NCI-H2227 (cell line): ENCODE measurements around the gene BACH2.
A peak's percentile ranks its signal among the peaks of the same experiment; 100 is the strongest.
"Not testable (repeated sequence)": the region's sequence is repeated elsewhere in the genome, so short reads cannot be mapped to it uniquely, and the experiment has no call there.

Source experiments
- DNase-seq: peaks from one replicate; lab custom pipeline; 2025; ENCODE audit not compliant: unreplicated experiment; lab: John Stamatoyannopoulos, UW

Gene BACH2

DNA sequence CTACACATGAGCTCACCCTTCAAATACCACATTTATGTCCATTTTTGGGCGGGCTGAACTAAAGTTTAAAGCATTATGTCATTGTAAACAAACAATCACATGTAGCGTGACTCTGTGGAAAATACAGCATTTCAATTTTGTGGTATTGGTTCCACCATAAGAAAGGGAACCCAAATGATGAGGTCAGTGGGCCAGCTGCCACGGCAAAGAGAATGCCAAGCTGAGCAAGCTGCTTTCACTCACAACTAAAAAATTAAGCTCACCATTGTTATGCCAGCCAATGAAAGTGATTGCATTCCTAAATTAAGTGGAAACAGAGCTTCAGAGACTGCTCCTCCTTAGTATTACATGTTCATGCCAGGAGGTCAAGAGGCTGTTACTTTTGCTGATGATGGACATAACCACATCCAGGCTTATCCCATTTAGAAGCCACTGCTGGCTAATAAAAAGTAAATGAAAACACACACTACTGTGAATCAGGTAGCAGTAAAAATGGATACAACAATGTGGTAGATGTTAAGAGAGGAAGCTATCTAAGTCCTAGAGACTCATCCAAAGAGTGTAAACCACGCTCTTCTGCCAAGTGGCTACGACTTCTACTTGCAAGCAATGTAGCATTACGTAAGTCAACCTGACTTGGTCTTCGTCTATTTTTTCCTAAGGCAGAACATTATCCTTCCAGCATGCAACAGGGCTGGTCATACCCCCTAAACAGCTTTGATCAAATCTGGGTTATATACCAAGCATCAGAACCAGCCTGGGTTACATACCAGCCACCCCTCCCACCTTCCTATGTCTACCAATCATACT, 164.8 kb downstream of the BACH2 start:
- peak; percentile 41 for DNase-seq

DNA sequence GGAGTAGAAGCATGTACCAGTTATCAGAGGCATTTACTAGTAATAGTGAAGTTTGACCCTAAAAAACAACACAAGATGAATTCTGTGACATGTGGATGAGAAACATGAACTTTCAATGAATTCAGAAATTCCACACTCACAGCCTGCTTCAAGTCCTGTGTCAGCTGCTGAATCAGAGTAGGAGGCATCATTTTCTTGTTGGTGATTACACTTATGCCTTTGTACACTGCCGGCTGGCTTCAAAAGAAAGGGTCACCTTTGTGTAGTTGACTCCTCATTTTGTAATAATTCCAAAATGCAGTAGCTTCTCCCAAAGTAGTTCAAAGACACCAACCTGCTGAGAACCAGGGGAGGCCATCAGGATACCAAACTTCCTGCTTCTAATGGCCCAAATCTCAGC, 165.5 kb downstream of the BACH2 start:
- peak; percentile 45 for DNase-seq

DNA sequence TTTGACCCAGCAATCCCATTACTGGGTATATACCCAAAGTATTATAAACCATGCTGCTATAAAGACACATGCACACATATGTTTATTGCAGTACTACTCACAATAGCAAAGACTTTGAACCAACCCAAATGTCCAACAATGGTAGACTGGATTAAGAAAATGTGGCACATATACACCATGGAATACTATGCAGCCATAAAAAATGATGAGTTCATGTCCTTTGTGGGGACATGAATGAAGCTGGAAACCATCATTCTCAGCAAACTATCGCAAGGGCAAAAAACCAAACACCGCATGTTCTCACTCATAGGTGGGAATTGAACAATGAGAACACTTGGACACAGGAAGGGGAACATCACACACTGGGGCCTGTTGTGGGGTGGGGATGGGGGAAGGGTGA, 168.0 kb downstream of the BACH2 start:
- DNase-seq: not testable (repeated sequence)

DNA sequence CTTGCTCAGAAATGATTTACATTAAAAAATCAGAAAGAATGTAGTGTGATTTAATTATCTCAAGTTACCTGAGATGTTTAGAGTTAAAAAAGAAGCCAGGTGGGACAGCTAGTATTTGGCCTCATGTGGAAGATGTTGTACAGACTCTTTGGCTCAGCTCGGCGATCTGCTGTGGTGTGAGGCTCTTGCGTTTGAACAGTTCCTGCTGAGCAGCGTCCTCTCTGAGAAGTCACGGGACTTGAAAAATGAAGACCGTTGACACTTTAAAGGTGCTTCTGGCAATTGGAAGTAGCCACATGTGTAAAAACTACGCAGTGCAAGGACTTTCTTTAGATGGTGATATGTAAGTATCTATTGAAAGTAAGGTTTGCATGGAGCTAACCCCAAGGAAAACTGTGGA, 169.0 kb downstream of the BACH2 start:
- no peak for DNase-seq

DNA sequence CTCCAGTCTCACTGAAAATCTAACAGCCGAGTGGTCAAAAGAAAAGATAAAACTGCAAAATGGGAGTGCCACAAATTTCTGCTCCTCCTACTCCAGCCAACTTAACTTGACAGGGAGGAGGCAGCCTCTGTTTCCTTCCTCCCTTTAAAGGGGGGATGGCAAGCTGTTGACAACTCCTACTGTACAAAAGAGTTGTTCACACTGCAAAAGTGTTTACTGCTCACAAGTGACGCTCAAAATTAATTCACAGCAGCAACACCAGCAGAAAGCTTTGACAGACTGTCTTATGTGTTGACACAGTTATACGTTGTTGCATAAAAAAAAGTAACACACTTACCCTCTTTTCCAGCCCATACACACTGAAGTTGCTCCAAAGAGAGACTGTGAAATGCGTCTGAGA, 169.8 kb downstream of the BACH2 start:
- no peak for DNase-seq

DNA sequence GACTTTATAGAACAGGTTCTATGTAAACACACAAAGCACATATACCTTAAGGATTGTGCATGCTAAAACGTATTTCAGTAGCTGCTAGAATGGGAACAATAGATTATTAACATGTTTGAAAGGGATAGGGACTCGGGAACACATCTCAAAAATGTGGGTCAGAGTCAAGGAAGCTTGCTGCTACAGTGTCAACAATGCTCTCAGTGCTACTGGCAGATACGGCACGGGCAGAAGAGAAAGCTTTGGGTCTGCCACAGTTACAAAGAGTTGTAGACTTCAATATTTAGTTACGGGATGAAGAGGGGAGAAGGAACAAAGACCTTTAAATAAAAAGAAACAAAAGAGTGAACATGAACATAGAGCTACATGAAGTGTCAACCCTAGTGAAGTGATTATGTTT, 170.5 kb downstream of the BACH2 start:
- DNase-seq: no peak

DNA sequence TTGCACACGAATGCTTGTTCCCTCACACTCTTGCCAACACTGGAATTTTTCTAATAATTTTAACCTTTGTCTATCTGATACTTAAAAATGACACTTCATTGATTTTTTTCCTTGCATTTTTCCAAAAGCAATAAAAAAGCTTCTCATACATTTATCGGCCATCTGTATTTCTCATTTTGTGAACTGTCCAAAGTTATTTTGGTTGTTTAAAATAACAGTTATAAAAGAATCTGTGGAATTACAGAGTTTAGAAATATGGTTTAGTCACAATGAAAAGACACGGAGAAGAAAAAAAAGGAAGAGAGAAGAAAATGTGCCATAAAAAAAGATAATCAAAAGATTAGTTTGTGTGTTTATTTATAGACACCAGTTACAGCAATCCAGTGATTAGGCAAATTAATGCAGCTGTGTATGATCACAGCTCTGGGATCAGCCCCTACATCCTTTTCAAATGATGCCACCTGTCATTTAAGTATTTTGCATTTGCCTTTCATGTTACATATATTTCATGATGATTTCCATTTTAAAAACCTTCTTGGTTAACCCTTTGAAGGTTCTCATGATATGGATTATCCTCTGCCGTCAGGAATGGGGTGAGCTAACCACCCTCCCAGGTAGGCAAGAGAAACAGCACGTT, 171.7 kb downstream of the BACH2 start:
- DNase-seq: no peak

DNA sequence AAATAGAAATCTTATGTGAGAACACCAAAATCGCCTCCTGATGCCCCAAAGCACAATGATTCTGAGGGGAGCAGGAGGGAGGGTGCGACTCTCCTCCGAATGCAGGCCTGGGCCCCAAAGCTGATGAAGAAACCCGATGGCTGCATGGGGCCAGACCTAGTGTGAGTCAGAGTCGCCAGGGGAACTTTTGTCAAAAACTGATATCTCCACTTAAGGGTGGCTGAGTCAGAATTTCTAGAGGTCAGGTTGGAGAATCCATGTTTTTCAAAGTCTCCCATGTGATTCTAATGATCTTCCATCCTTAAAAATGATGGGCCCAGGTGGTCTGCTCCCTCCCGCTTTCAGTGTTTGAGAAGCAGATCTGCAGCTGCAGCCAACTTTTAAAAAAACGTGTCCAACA, 172.8 kb downstream of the BACH2 start:
- DNase-seq: no peak

DNA sequence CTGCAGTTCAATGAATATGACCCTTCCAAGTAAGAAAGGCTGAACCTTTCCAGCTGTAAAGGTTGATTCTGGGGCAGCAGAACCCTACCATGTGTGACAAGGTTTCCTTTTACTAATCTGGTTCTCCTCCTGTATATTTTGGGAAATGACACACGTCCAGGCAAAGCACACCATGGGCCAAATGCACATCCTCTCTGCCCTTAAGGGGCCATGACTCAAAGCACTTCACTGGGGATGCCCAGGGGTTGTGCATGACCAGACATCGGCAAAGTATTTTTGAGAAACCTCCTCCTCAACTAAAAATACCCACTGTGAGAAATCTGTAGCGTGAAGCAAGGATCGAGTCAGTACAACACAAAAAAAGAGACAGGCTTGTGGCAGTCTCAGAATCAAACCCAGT, 174.7 kb downstream of the BACH2 start:
- no peak for DNase-seq

DNA sequence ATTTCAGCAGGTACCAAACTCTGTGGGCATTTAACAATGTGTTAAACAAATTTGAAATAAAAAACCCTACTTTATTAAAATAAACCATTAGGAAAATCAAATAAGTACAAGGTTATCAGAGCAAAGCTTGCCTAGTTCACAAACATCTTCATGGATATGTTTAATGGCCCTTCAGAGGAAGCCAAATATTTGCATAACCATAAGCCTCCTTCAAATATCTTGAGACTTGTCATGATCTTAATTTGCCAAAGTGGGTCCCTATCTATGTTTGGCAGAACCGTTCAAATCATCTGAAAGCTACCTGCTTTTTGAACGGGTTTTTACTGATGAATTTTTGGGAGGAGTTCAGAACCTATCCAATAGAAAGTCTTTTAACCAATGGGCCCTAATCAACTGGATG, 176.3 kb downstream of the BACH2 start:
- no peak for DNase-seq

DNA sequence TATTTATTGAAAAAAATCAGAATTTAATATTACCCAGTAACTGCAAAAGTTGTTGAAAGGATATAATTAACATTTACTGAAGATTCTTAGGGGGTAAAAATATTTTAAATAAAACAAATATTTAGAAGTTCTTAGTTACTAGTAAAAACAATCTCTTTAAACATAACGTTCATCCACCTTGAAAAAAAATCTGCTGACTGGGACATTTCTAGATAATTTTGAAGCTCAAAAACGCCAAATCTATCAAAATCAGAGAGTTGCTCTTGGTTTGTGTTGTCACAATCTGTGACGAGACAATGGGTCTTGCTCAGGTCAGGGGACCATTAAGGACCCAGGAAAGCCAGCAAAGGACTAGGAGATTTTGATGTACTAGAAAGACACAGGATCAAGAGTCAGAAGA, 177.0 kb downstream of the BACH2 start:
- no peak for DNase-seq

DNA sequence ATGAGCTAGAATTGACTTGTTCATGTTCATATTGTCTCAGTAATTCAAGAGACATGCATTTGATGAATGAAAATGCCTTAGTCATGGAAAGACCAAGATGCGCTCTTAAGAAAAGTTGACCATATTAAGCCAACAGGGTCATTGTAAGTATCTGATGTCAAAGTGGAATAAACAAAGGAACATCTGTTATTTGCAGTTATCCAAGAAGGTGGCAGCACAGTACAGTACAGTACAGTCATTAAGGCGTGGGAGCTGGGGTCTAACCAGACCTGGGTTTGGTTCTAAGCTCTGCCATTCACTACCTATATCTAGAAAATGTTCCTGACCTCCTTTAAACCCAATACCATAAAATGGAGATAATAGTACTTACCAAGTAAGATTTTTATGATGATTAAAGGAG, 178.1 kb downstream of the BACH2 start:
- DNase-seq: no peak

DNA sequence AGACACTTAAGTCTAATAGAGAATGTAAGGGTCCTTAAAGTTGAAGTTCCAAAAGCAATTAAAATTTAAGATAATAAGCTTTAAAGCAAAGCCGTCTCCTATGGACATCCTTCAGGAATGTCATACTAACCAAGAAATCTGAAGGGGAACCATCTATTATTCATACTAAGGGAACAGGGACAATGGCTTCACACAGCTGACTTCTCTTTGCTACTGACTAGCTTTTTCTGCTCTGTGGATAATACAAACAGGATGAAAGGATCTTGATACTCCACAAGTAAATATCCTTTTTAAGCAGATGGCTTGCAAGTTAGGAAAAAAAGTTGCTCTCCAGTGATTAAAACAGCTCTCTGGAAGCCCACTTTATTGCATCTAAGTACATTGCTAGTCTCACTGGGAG, 178.6 kb downstream of the BACH2 start:
- no peak for DNase-seq

DNA sequence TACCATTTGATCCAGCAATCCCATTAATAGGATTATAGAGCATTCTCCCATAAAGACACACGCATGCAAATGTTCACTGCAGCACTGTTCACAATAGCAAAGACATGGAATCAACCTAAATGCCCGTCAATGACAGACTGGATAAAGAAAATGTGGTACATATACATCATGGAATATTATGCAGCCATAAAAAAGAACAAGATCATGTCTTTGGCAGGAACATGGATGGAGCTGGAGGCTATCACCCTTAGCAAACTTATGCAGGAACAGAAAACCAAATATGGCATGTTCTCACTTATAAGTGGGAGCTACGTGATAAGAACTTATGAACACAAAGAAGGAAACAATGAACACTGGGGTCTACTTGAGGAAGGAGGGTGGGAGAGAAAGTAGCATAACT, 180.5 kb downstream of the BACH2 start:
- DNase-seq: not testable (repeated sequence)

DNA sequence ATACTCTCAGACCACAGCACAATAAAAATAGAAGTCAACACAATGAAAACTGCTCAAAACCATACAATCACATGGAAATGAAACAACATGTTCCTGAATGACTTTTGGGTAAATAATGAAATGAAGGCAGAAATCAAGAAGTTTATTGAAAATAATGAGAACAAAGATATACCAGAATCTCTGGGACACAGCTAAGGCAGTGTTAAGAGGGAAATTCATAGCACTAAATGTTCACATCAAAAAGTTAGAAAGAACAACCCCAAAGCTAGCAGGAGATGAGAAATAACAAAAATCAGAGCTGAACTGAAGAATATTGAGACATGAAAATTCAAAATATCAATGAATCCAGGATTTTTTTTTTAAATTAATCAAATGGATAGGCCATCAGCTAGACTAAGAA, 183.3 kb downstream of the BACH2 start:
- no peak for DNase-seq

DNA sequence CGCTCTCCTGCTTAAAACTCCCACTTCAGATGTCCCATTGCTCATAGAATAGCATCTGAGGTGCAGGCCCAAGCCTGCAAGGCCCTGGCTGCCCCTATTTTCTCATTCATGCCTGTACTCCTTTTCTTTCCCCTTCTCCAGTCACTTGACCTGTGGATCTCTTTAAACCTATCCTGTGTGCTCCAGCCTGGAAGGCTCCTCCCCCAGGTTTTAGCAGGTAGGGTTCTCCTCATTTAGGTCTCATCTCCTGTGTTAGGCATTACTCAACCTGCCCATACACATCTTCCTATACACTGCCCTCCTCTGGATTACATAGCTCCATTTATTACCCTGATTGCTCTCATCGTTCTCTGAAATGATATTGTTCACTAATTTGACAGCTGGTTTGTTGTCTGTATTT, 185.3 kb downstream of the BACH2 start:
- DNase-seq: no peak

DNA sequence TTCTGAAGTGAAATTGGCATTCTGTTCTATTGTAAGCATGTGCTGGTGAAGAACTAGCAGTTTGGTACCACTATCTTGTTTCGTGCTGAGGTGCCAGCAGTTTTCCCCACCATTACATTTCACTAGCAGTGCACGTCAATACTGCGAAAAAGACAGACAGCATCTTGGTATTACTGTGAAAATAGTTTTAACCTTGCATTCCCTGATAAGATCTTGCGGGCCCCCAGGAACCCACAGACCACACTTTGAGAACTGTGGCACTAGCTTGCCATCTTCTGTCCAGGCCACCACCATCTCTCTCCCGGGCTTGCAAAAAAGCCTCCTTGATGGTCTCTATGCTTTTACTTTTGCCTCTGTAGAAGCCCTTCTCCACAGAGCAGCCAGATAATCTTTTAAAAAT, 185.7 kb downstream of the BACH2 start:
- no peak for DNase-seq

DNA sequence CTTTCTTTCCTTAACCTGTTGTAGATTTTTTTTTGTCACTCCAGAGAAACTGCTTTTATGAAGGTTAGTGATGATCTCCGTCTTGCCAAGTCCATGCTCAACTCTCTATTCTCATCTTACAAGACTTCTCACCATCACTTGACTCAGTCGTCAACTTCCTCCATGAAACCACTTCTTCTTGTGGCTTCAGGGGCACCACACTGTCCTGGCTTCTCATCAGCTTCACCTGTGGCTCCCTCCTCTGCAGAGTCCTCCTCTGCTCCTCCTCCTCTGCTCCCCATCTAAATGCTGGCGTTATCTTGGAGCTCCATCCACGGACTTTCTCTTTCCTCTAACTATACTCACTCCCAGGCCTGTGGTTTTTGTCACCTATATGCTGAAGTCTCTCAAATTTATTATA, 187.5 kb downstream of the BACH2 start:
- no peak for DNase-seq

DNA sequence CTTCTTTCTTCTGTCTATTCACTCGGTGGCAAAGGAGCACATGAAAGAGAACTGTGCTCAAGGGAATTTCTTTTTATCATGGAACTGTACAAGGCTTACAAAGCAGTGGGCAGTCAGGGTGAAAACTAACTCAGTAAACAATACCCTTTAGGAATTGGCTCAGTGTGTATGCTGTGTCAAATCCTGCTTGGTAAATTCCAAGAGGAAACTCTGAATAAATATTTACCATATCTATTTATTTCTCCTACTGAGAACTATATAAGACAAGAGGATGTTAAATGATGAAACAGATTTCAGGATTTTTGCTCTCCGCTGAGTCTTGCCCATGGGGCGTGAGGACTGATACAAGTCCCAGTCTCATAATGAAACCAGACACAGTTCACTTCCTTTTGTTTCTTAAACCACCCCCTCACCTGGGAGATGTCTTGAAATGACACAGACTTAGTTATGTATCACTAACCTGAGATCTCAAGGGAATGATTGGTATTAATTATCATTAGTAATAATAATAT, 188.8 kb downstream of the BACH2 start:
- DNase-seq: no peak

DNA sequence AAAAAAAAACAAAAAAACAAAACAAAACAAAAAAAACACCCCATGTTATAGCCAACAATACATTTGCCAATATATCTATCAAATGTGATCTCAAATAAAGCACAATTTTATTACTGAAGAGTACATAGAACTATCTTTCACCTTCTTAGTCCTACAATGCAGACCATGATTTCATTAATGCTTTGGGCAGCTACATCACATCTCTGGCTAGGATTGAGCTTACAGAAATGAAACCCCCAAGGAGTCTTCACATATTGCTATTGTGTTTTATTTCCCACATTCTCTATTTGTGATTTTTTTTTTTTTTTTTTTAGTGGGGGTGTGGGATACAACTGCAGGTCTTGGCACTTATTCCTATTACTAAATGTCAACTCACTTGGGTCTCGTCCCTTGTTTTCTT, 189.3 kb downstream of the BACH2 start:
- no peak for DNase-seq

DNA sequence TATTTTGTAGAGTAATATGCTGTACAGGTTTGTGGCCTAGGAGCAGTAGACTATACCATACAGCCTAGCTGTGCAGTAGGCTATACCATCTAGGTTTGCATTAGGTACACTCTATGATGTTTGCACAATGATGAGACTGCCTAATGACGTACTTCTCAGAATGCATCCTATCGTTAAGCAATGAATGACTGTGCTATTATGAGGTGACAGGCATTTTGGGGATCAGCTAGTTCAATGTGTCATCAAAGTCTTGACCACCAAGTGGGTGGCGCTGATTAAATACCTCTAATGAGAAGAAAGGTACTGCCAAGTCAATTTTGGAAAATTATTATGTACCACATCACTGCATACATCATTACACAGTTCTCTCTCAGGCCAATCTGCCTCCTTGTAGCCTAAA, 190.2 kb downstream of the BACH2 start:
- no peak for DNase-seq

DNA sequence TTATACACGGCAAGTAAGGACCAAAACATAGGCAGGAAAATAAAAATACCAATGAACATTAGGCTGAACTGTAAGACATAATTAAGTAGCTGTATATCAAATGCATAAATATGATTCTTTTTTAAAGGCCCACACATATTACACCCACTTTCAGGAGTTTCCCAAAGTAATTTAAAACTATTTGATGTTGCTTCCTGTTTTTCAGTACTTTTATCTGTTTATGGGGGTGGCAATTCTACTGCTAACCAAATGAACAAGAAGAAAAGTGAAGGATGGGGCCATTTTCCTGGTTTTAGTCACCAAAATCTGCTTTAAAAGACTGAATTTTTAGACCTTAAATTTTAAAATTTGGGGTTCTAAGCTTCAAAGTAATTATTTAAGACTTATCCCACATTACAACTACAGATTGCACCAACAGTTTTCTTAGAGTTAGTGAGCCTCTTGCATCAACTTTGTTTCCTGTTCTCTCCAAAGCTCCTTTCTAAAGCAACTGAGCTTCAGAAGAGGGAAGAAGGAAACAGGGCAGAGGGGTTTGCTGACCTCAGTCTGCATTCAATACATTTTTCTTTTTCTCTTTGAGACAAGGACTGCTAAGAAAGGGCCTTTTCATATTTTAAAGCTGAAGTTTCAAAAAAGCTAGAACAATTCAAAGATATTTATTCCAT, 191.0 kb downstream of the BACH2 start:
- no peak for DNase-seq
